ENCODE measurements around the gene DHDDS.

Gene DHDDS

DNA sequence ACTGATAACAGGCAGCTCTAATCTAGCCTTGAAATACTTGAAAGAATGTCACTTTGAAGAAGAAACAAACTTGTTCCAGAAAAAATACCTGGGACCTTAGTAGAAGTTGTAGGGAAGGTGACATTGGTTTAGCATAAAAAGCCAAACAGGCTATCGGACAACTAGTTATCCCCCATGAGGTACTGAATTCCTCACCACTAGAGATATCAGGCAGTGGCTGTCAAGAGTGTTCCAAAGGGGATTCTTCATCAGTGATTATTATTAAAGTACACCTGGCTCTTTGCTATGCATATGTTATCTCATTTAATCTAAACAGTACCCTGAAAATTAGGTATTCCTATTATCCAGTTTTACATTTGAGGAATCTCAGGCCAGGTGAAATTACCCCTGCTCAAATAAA is 27.0 kb downstream of the DHDDS start:
- DNase-seq (ENCODE audit: low spot score): no peak
- TF ChIP-seq, protein P1, sequence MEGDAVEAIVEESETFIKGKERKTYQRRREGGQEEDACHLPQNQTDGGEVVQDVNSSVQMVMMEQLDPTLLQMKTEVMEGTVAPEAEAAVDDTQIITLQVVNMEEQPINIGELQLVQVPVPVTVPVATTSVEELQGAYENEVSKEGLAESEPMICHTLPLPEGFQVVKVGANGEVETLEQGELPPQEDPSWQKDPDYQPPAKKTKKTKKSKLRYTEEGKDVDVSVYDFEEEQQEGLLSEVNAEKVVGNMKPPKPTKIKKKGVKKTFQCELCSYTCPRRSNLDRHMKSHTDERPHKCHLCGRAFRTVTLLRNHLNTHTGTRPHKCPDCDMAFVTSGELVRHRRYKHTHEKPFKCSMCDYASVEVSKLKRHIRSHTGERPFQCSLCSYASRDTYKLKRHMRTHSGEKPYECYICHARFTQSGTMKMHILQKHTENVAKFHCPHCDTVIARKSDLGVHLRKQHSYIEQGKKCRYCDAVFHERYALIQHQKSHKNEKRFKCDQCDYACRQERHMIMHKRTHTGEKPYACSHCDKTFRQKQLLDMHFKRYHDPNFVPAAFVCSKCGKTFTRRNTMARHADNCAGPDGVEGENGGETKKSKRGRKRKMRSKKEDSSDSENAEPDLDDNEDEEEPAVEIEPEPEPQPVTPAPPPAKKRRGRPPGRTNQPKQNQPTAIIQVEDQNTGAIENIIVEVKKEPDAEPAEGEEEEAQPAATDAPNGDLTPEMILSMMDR (IDR thresholded peaks at IDR 0.05; ENCODE audit: extremely low read depth, insufficient read depth, missing control alignments): no peak
- in situ Hi-C loops (cut with MboI; ENCODE audit: low pct_unique_long_range_greater_than_20kb, low sequenced_read_pairs, unreplicated experiment): no loop called here

DNA sequence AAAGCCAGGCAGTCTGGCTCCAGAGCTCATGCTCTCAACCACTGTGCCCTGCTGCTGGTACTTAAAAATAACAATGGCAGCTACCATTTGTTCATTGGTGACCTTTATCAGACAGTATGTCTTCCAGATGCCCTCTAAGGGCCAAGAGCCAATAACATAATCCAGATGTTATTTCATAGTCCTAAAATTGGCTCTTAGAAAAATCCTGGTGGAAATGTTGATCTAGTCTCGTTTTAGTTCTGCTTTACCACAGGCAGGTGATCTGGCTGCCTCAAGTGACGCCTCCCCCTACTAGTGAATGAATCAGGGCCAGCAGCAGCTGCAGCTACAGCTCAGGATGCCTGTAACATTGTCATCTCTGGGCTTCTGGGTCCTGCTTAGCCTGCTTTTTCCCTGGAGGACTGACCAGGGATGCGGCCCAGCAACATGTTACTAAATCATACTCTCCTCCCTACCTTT is 27.5 kb downstream of the DHDDS start:
- DNase-seq (ENCODE audit: low spot score): no peak
- in situ Hi-C loops (cut with MboI; ENCODE audit: low pct_unique_long_range_greater_than_20kb, low sequenced_read_pairs, unreplicated experiment): no loop called here
- TF ChIP-seq, protein P1 (IDR thresholded peaks at IDR 0.05; ENCODE audit: extremely low read depth, insufficient read depth, missing control alignments): no peak

DNA sequence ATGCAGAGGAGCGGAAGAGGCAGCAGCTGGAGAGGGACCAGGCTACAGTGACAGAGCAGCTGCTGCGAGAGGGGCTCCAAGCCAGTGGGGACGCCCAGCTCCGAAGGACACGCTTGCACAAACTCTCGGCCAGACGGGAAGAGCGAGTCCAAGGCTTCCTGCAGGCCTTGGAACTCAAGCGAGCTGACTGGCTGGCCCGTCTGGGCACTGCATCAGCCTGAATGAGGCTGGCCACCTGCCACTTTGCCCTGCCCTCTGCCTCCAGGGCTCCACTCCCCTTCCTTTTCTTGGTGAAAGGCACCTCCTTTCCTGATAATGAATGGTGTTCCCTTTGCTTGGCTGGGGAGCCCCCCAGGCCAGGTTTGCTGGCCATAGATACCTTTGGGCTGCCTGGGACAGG is 36.8 kb downstream of the DHDDS start:
- TF ChIP-seq, protein P1 (IDR thresholded peaks at IDR 0.05; ENCODE audit: extremely low read depth, insufficient read depth, missing control alignments): no peak
- in situ Hi-C loops (cut with MboI; ENCODE audit: low pct_unique_long_range_greater_than_20kb, low sequenced_read_pairs, unreplicated experiment): no loop called here

DNA sequence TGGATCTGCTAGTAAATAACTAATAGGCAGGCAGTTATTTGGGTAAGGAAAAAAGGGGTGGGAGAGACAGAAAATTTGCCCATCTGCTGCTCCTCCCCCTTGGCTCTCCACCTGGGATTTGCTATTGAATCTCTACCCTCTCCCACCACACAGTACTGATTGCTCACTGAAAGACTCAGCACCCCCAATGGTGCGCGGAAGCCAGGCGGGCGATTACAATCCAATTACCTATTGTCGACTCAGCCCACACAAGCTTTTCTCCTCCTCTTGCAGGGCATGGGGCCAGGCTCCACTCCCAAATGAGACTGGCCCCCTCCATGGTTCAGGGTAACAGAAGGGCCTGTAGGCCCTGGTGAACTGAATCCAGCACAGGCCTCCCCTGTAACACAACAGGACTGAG is 37.4 kb downstream of the DHDDS start:
- in situ Hi-C loops (cut with MboI; ENCODE audit: low pct_unique_long_range_greater_than_20kb, low sequenced_read_pairs, unreplicated experiment): no loop called here
- no peak for DNase-seq (ENCODE audit: low spot score)
- TF ChIP-seq, protein P1 (IDR thresholded peaks at IDR 0.05; ENCODE audit: extremely low read depth, insufficient read depth, missing control alignments): no peak

More for the DNA sequence above, 36.8 kb downstream of the DHDDS start:
- DNase-seq (ENCODE audit: low spot score): no peak

DNA sequence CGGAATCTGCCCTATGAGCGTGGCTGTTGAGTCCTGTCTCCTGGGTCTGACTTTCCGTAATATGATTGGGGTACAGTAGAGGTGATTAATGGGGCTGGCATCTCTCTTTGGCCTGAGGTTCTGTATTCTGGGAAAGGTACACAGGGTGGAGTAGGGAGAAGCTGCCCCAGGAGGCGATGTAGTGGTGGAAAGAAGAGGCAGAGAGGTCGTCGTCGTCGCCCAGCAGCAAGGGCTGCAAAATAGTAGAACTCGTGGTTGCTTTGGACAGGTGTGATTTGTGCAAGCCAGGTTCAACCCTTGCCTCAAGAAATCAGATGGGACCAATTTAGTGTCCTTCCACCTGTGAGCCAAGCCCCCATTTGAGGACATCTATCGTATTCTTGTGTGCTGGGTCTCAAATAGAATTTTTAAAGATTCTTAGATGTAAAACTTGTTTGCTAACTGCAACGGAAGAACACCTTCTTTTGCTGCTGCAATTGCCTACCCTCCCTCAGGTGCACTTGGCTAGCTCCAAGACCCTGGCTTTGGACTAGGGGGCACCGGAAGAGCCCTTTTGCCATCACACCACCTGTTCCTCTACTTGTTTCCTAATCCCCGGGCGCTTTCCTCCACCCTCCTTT is 38.9 kb downstream of the DHDDS start:
- no peak for DNase-seq (ENCODE audit: low spot score)

DNA sequence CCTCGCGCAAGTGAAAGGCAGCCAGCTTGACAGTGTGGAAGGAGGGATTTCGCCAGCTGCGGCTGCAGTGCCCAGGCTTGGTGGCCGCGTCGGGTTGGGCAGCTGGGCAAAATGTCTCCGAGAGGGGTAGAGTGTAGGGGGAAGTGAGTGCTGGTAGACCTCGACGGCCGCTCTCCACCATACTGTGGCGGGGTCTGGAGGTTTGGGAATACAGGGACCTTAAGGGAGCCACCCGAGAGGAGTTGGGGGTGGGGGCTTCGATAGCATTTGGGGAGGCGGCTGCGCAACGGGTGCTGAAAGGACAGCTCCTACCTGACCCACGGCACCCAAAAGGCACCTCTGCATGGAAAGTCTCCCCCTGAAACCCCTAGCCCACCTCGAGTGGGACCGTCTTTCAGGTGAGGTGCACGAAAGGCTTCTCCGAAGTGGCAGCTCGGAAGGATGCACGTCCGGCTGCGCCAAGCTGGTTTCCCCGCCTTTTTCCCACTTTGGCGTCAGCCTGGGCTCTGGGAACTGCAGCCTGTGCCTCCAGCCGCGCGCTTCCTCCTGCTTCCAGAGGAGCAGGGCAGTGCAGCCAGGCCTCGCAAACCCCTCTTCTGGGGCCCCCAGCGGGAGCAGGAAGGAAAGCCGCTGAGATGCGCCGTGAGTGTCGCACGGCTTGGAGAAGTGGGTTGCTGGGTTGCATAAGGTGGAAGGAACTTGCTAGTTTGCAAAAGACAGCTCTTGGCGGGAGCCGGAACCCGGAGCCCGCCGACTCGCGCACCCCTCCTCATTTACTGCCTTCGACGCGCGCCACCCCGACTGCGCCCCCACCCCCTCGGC is 39.6 kb downstream of the DHDDS start:
- in situ Hi-C loops (cut with MboI; ENCODE audit: low pct_unique_long_range_greater_than_20kb, low sequenced_read_pairs, unreplicated experiment): no loop called here
- TF ChIP-seq, protein P1 (IDR thresholded peaks at IDR 0.05; ENCODE audit: extremely low read depth, insufficient read depth, missing control alignments): no peak
- DNase-seq (ENCODE audit: low spot score): peak; percentile 47

More for the DNA sequence above, 38.9 kb downstream of the DHDDS start:
- in situ Hi-C loops (cut with MboI; ENCODE audit: low pct_unique_long_range_greater_than_20kb, low sequenced_read_pairs, unreplicated experiment): no loop called here
- TF ChIP-seq, protein P1 (IDR thresholded peaks at IDR 0.05; ENCODE audit: extremely low read depth, insufficient read depth, missing control alignments): no peak

Measured in GM13977 (cell line).